Liver (tissue), 2 donors: ENCODE data around the gene PFKL.

Experiments used
- CTCF ChIP-seq: fragments of 150-350 bp; IDR thresholded peaks from 2 replicates; pipeline ENCODE4 v1.5.1; 2017; ENCODE audit warnings: improper control_type of control experiment, low read depth, low read length; ENCODE audit not compliant: missing input control
- YY1 ChIP-seq: IDR thresholded peaks from 2 replicates; pipeline ENCODE4 v1.6.1; 2016; ENCODE audit warnings: antibody characterized with exemption, mild to moderate bottlenecking
- donor health status: healthy.

DNA sequence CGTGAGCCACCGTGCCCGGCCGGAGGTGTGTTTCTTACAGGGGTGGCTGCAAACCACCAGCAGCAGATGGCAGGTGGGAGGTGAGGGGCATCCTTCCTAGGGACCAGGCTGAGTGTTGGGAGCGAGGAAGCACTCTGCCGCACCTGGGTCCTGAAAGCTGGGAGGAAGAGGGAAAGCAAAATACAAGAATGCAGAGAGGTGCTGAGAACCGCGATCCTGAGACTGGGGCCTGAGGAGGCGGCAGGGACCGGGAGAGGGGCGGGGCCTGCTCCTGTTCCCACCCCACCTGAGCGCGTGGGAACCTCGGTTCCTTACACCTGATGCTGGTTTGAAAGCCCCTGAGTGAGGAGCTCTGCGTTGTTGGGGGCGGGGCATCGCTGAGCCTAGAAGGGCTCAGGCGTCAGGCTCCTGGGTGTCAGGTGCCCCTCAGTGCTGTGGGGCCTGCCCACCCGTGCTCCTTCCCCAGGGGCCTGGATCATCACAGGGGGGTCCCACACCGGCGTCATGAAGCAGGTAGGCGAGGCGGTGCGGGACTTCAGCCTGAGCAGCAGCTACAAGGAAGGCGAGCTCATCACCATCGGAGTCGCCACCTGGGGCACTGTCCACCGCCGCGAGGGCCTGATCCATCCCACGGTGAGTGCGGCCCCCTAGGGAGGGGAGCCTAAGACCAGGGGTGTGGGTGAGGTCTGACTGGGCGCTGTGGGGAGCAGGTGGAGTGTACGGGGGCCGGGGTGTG, 69.0 kb downstream of the PFKL start:
- TF ChIP-seq CTCF (no peak), YY1 (no peak)
